DND-41 (cell line): ENCODE measurements around the gene PLEKHD1.

ENCODE experiments used
- ATAC-seq: fragments of 200-7000 bp; cut with Tn5 transposase; 3 replicates; pipeline ENCODE4 v1.9.1; 2021; ENCODE audit warnings: low read depth; ENCODE audit not compliant: insufficient read depth
- DNase-seq: peaks from one replicate; pipeline ENCODE4 v3.0.0-alpha.2; 2020
- H2AFZ ChIP-seq: 2 replicates; pipeline ENCODE4 v1.6.0; 2012; ENCODE audit warnings: low read depth, low read length
- H3K27ac ChIP-seq: 2 replicates; pipeline ENCODE4 v1.5.1; 2012; ENCODE audit warnings: low read length, inconsistent platforms
- H3K27me3 ChIP-seq: fragments of 200-600 bp; sonication (generic); 2 replicates; pipeline ENCODE4 v1.6.0; 2012; ENCODE audit warnings: low read length, mild to moderate bottlenecking, inconsistent platforms; ENCODE audit not compliant: insufficient read depth, poor library complexity
- H3K36me3 ChIP-seq: 2 replicates; pipeline ENCODE4 v1.5.1; 2012; ENCODE audit warnings: low read length, inconsistent platforms; ENCODE audit not compliant: insufficient read depth
- H3K4me1 ChIP-seq: 2 replicates; pipeline ENCODE4 v1.5.1; 2012; ENCODE audit warnings: mild to moderate bottlenecking, low read length; ENCODE audit not compliant: insufficient read depth
- H3K4me2 ChIP-seq: 2 replicates; pipeline ENCODE4 v1.6.0; 2012; ENCODE audit warnings: mild to moderate bottlenecking, moderate library complexity, low read length, inconsistent platforms; ENCODE audit not compliant: insufficient read depth
- H3K4me3 ChIP-seq, 2 experiments: fragments of 200-600 bp in 1 of 2; shearing (Covaris generic) in 1 of 2; 2 replicates each; pipeline ENCODE4 v1.5.1; 2012 to 2016; ENCODE audit warnings: inconsistent platforms in 2 of 2, low read length in 2 of 2, mild to moderate bottlenecking in 2 of 2, low read depth in 1 of 2, moderate library complexity in 1 of 2
- H3K79me2 ChIP-seq: 2 replicates; pipeline ENCODE4 v1.6.0; 2012; ENCODE audit warnings: low read length, inconsistent platforms; ENCODE audit not compliant: insufficient read depth
- H3K9ac ChIP-seq: 2 replicates; pipeline ENCODE4 v1.6.0; 2012; ENCODE audit warnings: low read depth, mild to moderate bottlenecking, inconsistent platforms, low read length, moderate library complexity
- H3K9me3 ChIP-seq: 2 replicates; pipeline ENCODE4 v1.5.1; 2012; ENCODE audit warnings: low read length, moderate library complexity, mild to moderate bottlenecking, inconsistent platforms; ENCODE audit not compliant: insufficient read depth, severe bottlenecking
- H4K20me1 ChIP-seq: 2 replicates; pipeline ENCODE4 v1.6.0; 2012; ENCODE audit warnings: low read length; ENCODE audit not compliant: insufficient read depth
- CTCF ChIP-seq: IDR thresholded peaks from 2 replicates; pipeline ENCODE4 v1.5.1; 2012; ENCODE audit warnings: borderline replicate concordance, low read length, moderate library complexity, mild to moderate bottlenecking; ENCODE audit not compliant: poor library complexity, severe bottlenecking; ENCODE audit errors: extremely low read depth
- EZH2 ChIP-seq: IDR thresholded peaks from 3 replicates; pipeline ENCODE4 v1.6.1; 2012; ENCODE audit warnings: borderline replicate concordance, low read depth, mild to moderate bottlenecking, moderate library complexity, low read length, inconsistent platforms; ENCODE audit not compliant: severe bottlenecking

The PLEKHD1 gene

GRCh38 chr14:69553252-69553651 lies 68.7 kb downstream of the PLEKHD1 start:
- Histone ChIP-seq H3K36me3 (no peaks in the 10 kb centered on the region), H3K9me3 (no peaks in the 10 kb centered on the region), H3K27ac (no peak overlapping the region), H3K27me3 (no peaks in the 10 kb centered on the region), H3K4me1 (no peaks in the 10 kb centered on the region), H3K9ac (no peak overlapping the region), H3K79me2 (no peaks in the 10 kb centered on the region), H2AFZ (no peak overlapping the region), H3K4me2 (no peak overlapping the region), H4K20me1 (no peaks in the 10 kb centered on the region), H3K4me3 (no peak overlapping the region)
- TF ChIP-seq CTCF = no peak
- no peak for TF ChIP-seq EZH2
- ATAC-seq (no peak), DNase-seq (no peak)

GRCh38 chr14:69554500-69554899 lies 70.0 kb downstream of the PLEKHD1 start:
- Histone ChIP-seq H3K4me2 (no peak overlapping the region), H3K36me3 (no peaks in the 10 kb centered on the region), H4K20me1 (no peaks in the 10 kb centered on the region), H3K79me2 (no peaks in the 10 kb centered on the region), H3K9ac (no peak overlapping the region), H3K27ac (no peak overlapping the region), H2AFZ (no peak overlapping the region), H3K4me1 (no peaks in the 10 kb centered on the region), H3K4me3 (no peak overlapping the region), H3K9me3 (no peaks in the 10 kb centered on the region), H3K27me3 (no peaks in the 10 kb centered on the region)
- no peak for TF ChIP-seq CTCF
- TF ChIP-seq EZH2 = no peak
- DNase-seq (no peak), ATAC-seq (no peak)

GRCh38 chr14:69558774-69559173 lies 74.2 kb downstream of the PLEKHD1 start:
- no peaks in the 10 kb centered on the region for H3K9me3 ChIP-seq
- TF ChIP-seq EZH2 (no peak), CTCF (no peak)
- H2AFZ ChIP-seq = no peak overlapping the region
- DNase-seq (no peak), ATAC-seq (no peak)
- no peaks in the 10 kb centered on the region for H3K79me2 ChIP-seq
- no peaks in the 10 kb centered on the region for H3K4me1 ChIP-seq
- H4K20me1 ChIP-seq = no peaks in the 10 kb centered on the region
- H3K27ac ChIP-seq = no peak overlapping the region
- H3K27me3 ChIP-seq = no peaks in the 10 kb centered on the region
- H3K36me3 ChIP-seq = no peaks in the 10 kb centered on the region
- H3K4me2 ChIP-seq = no peak overlapping the region
- no peak overlapping the region for H3K4me3 ChIP-seq
- H3K9ac ChIP-seq = no peak overlapping the region

- no peak for ATAC-seq
- Histone ChIP-seq H3K4me3 (no peak overlapping the region), H3K27me3 (no peaks in the 10 kb centered on the region), H3K79me2 (no peaks in the 10 kb centered on the region), H3K4me1 (no peaks in the 10 kb centered on the region), H4K20me1 (no peaks in the 10 kb centered on the region), H3K9ac (no peak overlapping the region), H2AFZ (no peak overlapping the region), H3K36me3 (no peaks in the 10 kb centered on the region), H3K9me3 (no peaks in the 10 kb centered on the region), H3K27ac (no peak overlapping the region), H3K4me2 (no peak overlapping the region)
- no peak for DNase-seq
- TF ChIP-seq CTCF = no peak
Observed at GRCh38 chr14:69559581-69560011, 75.1 kb downstream of the PLEKHD1 start.
